SK-N-SH treated with all-trans-retinoic acid at 6 μM for 48 hours (cell line): Measurements from ENCODE around the gene SMAP2.

Experiments
- ARNTL ChIP-seq: fragments of 450-650 bp; formaldehyde crosslinking; IDR thresholded peaks from 2 replicates; pipeline ENCODE4 v1.5.0; 2020; ENCODE audit warnings: low read depth, mild to moderate bottlenecking, moderate library complexity, borderline replicate concordance
- CSDC2 ChIP-seq: fragments of 250-450 bp; sonication (Bioruptor Pico); IDR thresholded peaks from 2 replicates; pipeline ENCODE4 v1.5.0; 2020; ENCODE audit warnings: mild to moderate bottlenecking, moderate library complexity
- GLIS3 ChIP-seq: fragments of 250-450 bp; sonication (Bioruptor Pico); IDR thresholded peaks from 2 replicates; pipeline ENCODE4 v1.5.0; 2020; ENCODE audit warnings: mild to moderate bottlenecking, moderate library complexity
- OSR1 ChIP-seq: fragments of 250-450 bp; sonication (Bioruptor Pico); IDR thresholded peaks from 2 replicates; pipeline ENCODE4 v1.8.0; 2022; ENCODE audit warnings: moderate library complexity, mild to moderate bottlenecking, inconsistent platforms
- PPARA ChIP-seq: fragments of 250-450 bp; sonication (Bioruptor Pico); IDR thresholded peaks from 2 replicates; pipeline ENCODE4 v1.5.0; 2020; ENCODE audit warnings: mild to moderate bottlenecking, borderline replicate concordance
- RARB ChIP-seq: fragments of 250-450 bp; sonication (Bioruptor Pico); IDR thresholded peaks from 2 replicates; pipeline ENCODE4 v1.8.0; 2021; ENCODE audit warnings: mild to moderate bottlenecking, moderate library complexity
- ZC3H10 ChIP-seq: fragments of 250-450 bp; sonication (Bioruptor Pico); IDR thresholded peaks from 2 replicates; pipeline ENCODE4 v1.5.1; 2021; ENCODE audit warnings: mild to moderate bottlenecking, moderate library complexity
- ZFP3 ChIP-seq: fragments of 250-450 bp; sonication (Bioruptor Pico); IDR thresholded peaks from 2 replicates; pipeline ENCODE4 v1.5.0; 2020; ENCODE audit warnings: mild to moderate bottlenecking, moderate library complexity
- ZFP30 ChIP-seq: fragments of 450-650 bp; formaldehyde crosslinking; IDR thresholded peaks from 2 replicates; pipeline ENCODE4 v1.5.0; 2022; ENCODE audit warnings: mild to moderate bottlenecking, moderate library complexity
- ZNF8 ChIP-seq: fragments of 450-650 bp; formaldehyde crosslinking; IDR thresholded peaks from 2 replicates; pipeline ENCODE4 v1.5.0; 2020; ENCODE audit warnings: mild to moderate bottlenecking, moderate library complexity
- TF ChIP-seq, protein P1 (sequence below): fragments of 250-450 bp; sonication (Bioruptor Pico); IDR thresholded peaks from 2 replicates; pipeline ENCODE4 v1.5.1; 2021; ENCODE audit warnings: mild to moderate bottlenecking, moderate library complexity
- TF ChIP-seq, protein P2 (sequence below): fragments of 250-450 bp; sonication (Bioruptor Pico); IDR thresholded peaks from 2 replicates; pipeline ENCODE4 v1.5.1; 2020; ENCODE audit warnings: low read depth, mild to moderate bottlenecking, moderate library complexity
- TF ChIP-seq, protein P3 (sequence below): fragments of 250-450 bp; sonication (Bioruptor Pico); IDR thresholded peaks from 2 replicates; pipeline ENCODE4 v1.8.0; 2020; ENCODE audit warnings: mild to moderate bottlenecking, moderate library complexity, borderline replicate concordance
- TF ChIP-seq, protein P4 (sequence below): fragments of 250-450 bp; sonication (Bioruptor Pico); IDR thresholded peaks from 2 replicates; pipeline ENCODE4 v1.8.0; 2021; ENCODE audit warnings: low read depth, mild to moderate bottlenecking, moderate library complexity, borderline replicate concordance

DNA sequence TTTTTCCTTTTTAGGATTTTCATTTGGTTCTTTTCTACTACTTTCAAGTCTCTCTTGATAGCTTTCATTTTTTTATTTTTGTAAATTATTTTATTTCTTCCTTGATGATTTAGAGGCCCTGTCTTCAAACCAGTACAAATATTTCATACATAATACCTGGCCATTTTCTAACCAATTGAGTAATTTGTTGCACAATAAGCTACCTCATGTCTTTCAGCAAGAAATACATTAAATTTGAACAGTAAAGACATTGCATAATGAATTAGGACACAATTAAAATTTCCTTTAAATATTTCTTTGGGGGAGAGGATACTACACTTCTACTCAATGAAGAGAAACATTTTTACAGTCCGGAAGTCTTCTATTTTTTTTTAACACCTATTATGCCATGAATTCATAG is 40.8 kb upstream of the SMAP2 start:
- TF ChIP-seq, protein P1, sequence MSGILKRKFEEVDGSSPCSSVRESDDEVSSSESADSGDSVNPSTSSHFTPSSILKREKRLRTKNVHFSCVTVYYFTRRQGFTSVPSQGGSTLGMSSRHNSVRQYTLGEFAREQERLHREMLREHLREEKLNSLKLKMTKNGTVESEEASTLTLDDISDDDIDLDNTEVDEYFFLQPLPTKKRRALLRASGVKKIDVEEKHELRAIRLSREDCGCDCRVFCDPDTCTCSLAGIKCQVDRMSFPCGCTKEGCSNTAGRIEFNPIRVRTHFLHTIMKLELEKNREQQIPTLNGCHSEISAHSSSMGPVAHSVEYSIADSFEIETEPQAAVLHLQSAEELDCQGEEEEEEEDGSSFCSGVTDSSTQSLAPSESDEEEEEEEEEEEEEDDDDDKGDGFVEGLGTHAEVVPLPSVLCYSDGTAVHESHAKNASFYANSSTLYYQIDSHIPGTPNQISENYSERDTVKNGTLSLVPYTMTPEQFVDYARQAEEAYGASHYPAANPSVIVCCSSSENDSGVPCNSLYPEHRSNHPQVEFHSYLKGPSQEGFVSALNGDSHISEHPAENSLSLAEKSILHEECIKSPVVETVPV (CRISPR knock-in tag): no peak
- TF ChIP-seq, protein P2, sequence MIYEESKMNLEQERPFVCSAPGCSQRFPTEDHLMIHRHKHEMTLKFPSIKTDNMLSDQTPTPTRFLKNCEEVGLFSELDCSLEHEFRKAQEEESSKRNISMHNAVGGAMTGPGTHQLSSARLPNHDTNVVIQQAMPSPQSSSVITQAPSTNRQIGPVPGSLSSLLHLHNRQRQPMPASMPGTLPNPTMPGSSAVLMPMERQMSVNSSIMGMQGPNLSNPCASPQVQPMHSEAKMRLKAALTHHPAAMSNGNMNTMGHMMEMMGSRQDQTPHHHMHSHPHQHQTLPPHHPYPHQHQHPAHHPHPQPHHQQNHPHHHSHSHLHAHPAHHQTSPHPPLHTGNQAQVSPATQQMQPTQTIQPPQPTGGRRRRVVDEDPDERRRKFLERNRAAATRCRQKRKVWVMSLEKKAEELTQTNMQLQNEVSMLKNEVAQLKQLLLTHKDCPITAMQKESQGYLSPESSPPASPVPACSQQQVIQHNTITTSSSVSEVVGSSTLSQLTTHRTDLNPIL (CRISPR knock-in tag): no peak
- no peak for TF ChIP-seq PPARA
- TF ChIP-seq, protein P3, sequence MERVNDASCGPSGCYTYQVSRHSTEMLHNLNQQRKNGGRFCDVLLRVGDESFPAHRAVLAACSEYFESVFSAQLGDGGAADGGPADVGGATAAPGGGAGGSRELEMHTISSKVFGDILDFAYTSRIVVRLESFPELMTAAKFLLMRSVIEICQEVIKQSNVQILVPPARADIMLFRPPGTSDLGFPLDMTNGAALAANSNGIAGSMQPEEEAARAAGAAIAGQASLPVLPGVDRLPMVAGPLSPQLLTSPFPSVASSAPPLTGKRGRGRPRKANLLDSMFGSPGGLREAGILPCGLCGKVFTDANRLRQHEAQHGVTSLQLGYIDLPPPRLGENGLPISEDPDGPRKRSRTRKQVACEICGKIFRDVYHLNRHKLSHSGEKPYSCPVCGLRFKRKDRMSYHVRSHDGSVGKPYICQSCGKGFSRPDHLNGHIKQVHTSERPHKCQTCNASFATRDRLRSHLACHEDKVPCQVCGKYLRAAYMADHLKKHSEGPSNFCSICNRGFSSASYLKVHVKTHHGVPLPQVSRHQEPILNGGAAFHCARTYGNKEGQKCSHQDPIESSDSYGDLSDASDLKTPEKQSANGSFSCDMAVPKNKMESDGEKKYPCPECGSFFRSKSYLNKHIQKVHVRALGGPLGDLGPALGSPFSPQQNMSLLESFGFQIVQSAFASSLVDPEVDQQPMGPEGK: no peak
- TF ChIP-seq RARB (CRISPR knock-in tag): no peak
- TF ChIP-seq ZFP30 (CRISPR knock-in tag): no peak
- no peak for TF ChIP-seq ARNTL (CRISPR knock-in tag)
- no peak for TF ChIP-seq ZC3H10 (CRISPR knock-in tag)
- TF ChIP-seq, protein P4, sequence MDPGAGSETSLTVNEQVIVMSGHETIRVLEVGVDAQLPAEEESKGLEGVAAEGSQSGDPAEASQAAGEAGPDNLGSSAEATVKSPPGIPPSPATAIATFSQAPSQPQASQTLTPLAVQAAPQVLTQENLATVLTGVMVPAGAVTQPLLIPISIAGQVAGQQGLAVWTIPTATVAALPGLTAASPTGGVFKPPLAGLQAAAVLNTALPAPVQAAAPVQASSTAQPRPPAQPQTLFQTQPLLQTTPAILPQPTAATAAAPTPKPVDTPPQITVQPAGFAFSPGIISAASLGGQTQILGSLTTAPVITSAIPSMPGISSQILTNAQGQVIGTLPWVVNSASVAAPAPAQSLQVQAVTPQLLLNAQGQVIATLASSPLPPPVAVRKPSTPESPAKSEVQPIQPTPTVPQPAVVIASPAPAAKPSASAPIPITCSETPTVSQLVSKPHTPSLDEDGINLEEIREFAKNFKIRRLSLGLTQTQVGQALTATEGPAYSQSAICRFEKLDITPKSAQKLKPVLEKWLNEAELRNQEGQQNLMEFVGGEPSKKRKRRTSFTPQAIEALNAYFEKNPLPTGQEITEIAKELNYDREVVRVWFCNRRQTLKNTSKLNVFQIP (CRISPR knock-in tag): no peak
- TF ChIP-seq OSR1: no peak
- TF ChIP-seq ZNF8 (CRISPR knock-in tag): no peak
- TF ChIP-seq GLIS3 (CRISPR knock-in tag): no peak
- no peak for TF ChIP-seq ZFP3
- no peak for TF ChIP-seq CSDC2 (CRISPR knock-in tag)
